ENCODE measurements around the gene CUTC. TPM values are rescaled to one million over a fixed set of nuclear protein-coding genes. Genes with fewer than 3 reads are reported as not detected.
"Not testable (repeated sequence)": the region's sequence is repeated elsewhere in the genome, so short reads cannot be mapped to it uniquely, and the experiment has no call there.

Gene CUTC, protein sequence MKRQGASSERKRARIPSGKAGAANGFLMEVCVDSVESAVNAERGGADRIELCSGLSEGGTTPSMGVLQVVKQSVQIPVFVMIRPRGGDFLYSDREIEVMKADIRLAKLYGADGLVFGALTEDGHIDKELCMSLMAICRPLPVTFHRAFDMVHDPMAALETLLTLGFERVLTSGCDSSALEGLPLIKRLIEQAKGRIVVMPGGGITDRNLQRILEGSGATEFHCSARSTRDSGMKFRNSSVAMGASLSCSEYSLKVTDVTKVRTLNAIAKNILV
- total RNA-seq = 36.9 TPM
- long read RNA-seq, transcript CUTC-202 (9 exons, 1,346 nt) = major isoform, 65 of 83 reads
- long read RNA-seq, partial matches to known transcripts = 4 of 83 reads
- long read RNA-seq, other reads (novel, unspliced or antisense) = 12 of 83 reads

DNA sequence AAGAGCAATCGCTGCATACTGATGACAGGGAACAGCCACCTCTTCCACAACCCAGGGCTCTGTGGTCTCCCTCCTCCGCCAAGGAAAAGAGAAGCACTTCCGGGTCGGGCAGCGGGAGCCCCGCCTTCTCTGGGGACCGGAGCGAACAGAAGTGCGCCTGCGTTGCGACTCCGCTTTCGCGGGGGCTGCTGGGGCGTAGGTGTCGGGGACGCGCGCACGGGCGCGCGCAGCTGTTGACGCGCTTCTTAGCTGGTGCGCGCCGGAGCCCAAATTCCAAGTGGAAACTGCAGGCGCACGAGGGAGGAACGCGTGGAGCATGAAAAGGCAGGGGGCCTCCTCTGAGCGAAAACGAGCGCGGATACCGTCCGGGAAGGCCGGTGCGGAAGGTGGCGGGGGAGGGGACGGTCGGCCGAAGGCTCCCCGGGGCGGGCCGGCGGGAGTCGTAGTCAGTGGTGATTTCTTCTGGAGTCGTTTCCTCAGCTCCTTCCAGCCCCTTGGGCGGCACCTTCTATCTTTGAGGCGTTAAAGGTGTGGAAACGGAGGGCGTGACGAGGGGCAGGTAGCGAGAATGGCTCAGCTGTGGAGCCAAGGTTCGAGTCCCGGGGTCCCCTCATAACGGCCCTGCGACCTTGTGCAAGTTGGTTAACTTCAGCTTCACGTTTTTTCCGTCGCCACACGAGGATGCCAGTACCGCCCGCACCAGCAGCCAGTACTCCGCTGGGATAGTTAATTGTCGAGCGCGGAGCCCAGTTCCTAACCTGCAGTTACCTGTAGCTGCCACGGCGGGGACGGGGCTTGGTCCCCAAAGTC lies at the start of gene CUTC, which contains the start of gene COX15:
Gene CUTC, plus strand, starts transcription at position 202 of the 810 bp plus-strand sequence. Its CDS starts 115 bp downstream, at position 317.
Gene COX15, minus strand, starts transcription at position 95 of the 810 bp plus-strand sequence. Its CDS starts 78 bp downstream, at position 17.
- peak; percentile 99 for DNase-seq
- intact Hi-C loops (cut with micrococcal nuclease) = no loop called here

DNA sequence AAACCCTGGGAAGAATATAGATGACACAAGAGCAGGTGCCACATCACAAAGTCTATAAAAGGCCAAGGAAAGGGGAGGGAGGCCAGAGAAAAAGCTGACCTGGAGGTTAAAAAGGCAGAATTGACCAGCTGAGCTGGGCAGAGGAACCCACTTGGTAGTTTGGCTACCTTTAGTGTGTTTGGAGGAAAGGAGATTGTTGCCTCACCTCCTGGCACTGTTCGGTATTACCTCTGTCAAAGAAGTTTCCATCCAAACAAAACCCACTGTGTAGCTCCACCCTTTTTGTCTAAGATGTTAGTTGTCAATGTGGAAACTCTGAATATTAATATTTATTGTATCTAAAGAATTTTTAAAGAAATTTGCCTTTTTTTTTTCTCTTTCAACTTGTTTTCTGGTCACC lies 49.3 kb upstream of the CUTC start:
- intact Hi-C loops (cut with micrococcal nuclease) = no loop called here
- no peak for ATAC-seq
- no peak for DNase-seq

More for the DNA sequence above, at the start of gene CUTC, which contains the start of gene COX15:
- peak; percentile 98 for ATAC-seq

DNA sequence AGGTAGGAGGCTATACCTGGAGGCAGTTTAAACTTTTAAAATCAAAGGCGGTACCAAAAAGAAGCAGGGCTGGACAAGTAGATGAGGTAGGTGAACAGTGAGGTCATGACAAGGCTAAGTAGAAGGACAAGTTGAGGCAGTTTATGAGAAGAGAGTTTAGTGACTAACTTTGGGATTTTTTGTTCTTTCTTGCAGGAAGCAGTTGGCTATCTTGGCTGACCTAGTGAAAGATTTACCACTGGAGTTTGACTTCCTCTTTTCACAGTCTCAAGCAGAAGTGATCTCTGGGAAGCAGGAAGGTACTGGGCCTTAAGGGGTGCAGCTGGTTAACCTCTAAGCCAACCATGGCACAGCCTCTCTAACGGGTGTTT lies 46.5 kb upstream of the CUTC start:
- DNase-seq = no peak
- intact Hi-C loops (cut with micrococcal nuclease) = no loop called here
- ATAC-seq = peak; percentile 43

DNA sequence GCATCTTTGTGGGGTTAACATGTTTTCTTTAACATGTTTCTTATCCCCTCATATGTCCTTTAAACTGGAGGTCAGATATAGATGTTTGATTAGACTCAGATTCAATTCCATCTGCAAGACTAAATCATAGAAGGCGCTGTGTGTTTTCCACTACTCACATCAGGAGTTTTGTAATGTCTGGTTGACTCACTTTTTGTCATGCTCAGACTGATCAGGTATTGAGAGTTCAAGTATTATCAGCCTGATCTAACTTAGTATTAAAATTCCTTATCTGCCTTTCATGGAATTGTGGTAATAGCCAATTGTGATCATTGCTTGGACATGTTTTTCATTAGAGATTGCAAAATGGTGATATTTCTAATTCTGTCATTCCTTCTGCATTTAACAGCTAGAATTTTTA lies 42.6 kb upstream of the CUTC start:
- intact Hi-C loops (cut with micrococcal nuclease) = no loop called here
- DNase-seq (no peak), ATAC-seq (no peak)

GRCh38 chr10:99693933-99694583 lies 38.0 kb upstream of the CUTC start:
- DNase-seq (no peak), ATAC-seq (no peak)
- intact Hi-C loops (cut with micrococcal nuclease) = no loop called here

- DNase-seq (no peak), ATAC-seq (no peak)
- intact Hi-C loops (cut with micrococcal nuclease) = no loop called here
Measured at GRCh38 chr10:99695761-99696160, 36.3 kb upstream of the CUTC start.

GRCh38 chr10:99698504-99699080 lies 33.4 kb upstream of the CUTC start:
- no peak for ATAC-seq
- intact Hi-C loops (cut with micrococcal nuclease) = no loop called here
- no peak for DNase-seq

GRCh38 chr10:99700649-99701048 lies 31.4 kb upstream of the CUTC start:
- ATAC-seq (no peak), DNase-seq (no peak)
- intact Hi-C loops (cut with micrococcal nuclease) = no loop called here

DNA sequence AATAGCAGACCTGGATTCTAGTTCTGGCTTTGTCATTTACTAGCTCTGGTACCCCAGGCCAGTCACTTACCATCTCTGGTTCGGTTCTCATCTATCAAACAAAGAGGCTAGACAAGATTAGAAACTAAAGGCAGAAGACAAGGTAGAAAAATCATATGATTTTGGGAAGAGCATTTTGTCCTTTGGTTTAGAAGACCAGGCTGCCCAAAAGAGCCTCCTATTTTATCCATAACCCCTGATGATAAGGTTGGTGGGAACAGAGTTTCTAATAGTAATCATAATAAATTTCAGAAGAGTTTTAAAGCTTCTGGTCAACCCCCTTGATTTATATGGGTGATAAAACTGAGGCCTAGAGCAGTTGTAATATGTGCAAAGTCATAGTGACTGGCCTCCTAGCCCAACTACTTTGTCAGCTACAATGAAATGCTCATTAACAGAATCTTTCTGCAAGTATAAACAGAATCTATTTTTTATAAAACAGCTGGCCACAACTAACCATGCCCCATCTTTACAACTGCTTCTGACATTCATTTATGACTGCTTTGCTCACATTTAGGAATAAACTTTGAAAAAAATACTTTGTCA lies 23.5 kb upstream of the CUTC start:
- ATAC-seq (no peak), DNase-seq (no peak)
- intact Hi-C loops (cut with micrococcal nuclease) = no loop called here

GRCh38 chr10:99709480-99710229 lies 22.4 kb upstream of the CUTC start:
- intact Hi-C loops (cut with micrococcal nuclease) = loop anchor here (10.0 kb wide), 1 partner anchor 275 kb away; the partner anchor contains the start of gene GOT1
- ATAC-seq (peak; percentile 56), DNase-seq (no peak)

DNA sequence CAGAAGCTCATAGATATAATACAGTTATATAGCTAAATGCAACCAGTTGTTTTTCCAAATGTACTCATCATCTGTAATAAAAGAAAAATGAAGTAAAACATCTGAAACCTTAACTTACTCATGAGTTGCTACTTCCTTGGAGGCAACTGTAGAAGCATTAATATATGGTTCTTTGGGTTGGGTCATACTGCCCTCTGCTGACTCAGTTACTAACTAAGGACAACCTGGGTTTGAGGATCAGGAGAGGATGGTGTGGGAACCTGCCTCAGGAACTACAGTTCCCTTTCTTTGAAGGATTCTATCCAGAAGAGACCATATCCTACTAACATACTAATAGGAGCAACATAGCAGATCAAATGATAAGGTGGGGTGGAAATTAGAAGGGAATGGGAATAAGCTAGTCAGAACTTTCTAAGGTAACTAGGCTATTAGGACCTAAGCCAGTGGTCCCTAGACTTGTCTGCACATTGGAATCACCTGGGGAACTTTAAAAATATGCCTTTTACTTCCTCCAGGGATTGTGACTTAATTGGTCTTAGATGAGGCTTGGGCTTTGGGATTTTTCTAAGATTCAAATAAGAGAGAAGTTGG lies 20.8 kb upstream of the CUTC start:
- DNase-seq (no peak), ATAC-seq (peak; percentile 71)
- intact Hi-C loops (cut with micrococcal nuclease) = loop anchor here (10.0 kb wide), 1 partner anchor 276 kb away; the partner anchor contains the start of gene GOT1

DNA sequence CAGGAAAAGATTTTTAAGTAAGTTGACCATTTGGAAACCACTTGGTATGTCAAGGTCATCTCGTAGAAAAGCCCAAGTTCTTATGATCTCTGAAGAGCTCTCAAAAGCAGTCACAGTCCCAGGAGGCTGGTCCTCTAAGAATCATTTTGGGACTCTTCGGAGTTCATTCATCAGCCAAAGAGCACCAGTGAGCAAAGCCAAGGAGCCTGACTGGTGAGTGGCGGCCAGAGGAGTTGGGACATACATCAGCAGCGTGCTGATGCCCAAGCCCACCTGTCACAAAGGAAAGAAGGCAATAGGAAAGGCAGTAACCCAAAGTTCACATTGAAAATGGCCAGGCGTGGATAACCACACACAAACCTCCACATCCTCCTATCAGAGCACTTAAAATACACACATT lies 17.6 kb upstream of the CUTC start:
- DNase-seq (no peak), ATAC-seq (no peak)
- intact Hi-C loops (cut with micrococcal nuclease) = loop anchor here (10.0 kb wide), 1 partner anchor 280 kb away; the partner anchor contains the start of gene GOT1

DNA sequence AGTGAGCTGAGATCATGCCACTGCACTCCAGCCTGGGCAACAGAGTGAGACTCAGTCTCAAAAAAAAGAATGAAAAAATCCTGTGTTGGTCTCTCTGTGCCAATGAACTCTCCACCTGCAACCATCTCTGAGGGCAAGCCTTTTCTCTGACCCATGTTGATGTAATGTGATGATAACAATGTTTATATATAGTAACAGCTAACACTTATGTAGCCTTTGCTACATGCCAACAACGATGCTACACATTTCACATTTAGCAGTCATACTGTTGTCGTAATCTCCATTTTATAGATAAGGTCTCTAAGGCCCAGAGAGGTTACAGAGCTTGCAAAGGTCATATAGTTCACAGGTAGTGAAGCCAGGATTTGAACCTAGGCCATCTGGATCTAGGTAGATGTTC lies 11.6 kb upstream of the CUTC start:
- ATAC-seq = no peak
- intact Hi-C loops (cut with micrococcal nuclease) = no loop called here
- DNase-seq = no peak

DNA sequence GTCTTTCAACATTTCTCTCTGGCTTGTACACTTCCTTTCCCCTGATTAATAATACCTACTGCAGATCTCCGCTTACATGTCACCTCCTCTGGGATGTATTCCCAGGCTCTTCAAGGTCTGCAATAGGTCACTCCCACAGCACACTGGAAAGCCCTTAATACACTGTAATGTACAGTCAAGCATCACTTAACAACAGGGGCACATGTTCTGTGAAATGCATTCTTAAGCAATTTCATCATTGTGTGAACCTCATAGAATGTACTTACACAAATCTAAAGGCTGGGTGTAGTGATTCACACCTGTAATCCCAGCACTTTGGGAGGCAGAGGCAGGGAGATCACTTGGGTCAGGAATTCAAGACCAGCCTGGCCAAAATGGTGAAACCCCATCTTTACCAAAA lies 2.0 kb upstream of the CUTC start:
- no peak for DNase-seq
- intact Hi-C loops (cut with micrococcal nuclease) = no loop called here
- ATAC-seq = no peak

DNA sequence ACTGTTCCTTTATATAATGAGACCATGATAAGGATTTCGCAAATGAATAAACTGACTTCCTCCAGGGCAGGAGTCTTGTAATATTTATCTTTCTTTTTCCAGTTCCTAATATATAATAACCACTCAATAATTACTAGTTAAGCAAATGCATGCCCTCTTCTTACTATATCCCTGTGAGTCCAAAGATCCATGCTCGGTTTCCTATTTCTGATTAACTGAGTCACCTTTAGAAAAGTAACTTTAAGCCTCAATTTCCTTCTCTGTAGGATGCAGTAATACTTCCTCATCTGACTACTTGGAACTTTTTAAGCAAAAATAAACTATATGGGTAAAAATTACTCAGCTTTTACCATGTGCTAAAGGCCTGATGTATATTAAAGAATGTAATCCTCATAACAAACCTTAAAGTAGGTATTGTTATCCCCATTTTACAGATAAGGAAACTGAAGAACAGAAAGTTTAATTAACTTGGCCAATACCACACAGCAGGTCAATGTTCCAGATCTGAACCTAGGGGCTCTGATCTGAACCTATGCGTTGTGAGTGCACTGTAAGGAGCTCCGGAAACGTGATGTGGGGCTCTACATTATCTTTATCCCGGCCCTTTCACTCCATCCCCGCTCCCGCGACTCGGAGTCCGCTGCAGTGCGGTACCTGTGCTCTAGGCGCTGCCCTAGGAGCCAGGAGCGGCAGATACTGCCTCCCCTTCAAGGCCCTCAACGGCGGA lies 565 bp upstream of the CUTC start:
- intact Hi-C loops (cut with micrococcal nuclease) = no loop called here
- ATAC-seq (no peak), DNase-seq (no peak)

GRCh38 chr10:99733366-99733765 lies 1.3 kb downstream of the CUTC start:
- intact Hi-C loops (cut with micrococcal nuclease) = no loop called here
- ATAC-seq (no peak), DNase-seq (no peak)

- intact Hi-C loops (cut with micrococcal nuclease); ATAC-seq: not testable (repeated sequence)
- DNase-seq = peak; percentile 35
Measured at GRCh38 chr10:99734111-99734510, 2.1 kb downstream of the CUTC start.

All from left ventricle myocardium superior (tissue), 1 donor.